Neuronal stem cell (in vitro differentiated cells): ENCODE data around the gene TEPSIN.

Source experiments
- DNase-seq: peaks from one replicate; pipeline ENCODE4 v3.0.0-alpha.2; 2013; ENCODE audit warnings: low spot score
- H2AFZ ChIP-seq: one replicate; pipeline ENCODE4 v1.6.1; 2013; ENCODE audit warnings: mild to moderate bottlenecking, low read length, inconsistent platforms
- H2AK5ac ChIP-seq: 2 replicates; pipeline ENCODE4 v1.6.1; 2013; ENCODE audit warnings: low read depth, mild to moderate bottlenecking, inconsistent platforms, low read length, moderate library complexity, mixed read lengths
- H2BK120ac ChIP-seq: 2 replicates; pipeline ENCODE4 v1.6.1; 2013; ENCODE audit warnings: low read depth, mild to moderate bottlenecking, inconsistent platforms, low read length, moderate library complexity, mixed read lengths
- H2BK12ac ChIP-seq: one replicate; pipeline ENCODE4 v1.6.1; 2013; ENCODE audit warnings: low read length, inconsistent platforms
- H2BK15ac ChIP-seq: 2 replicates; pipeline ENCODE4 v1.6.1; 2013; ENCODE audit warnings: mild to moderate bottlenecking, low read length, inconsistent platforms, mixed read lengths
- H2BK5ac ChIP-seq: one replicate; pipeline ENCODE4 v1.6.1; 2013; ENCODE audit warnings: inconsistent platforms, mild to moderate bottlenecking, low read length, moderate library complexity
- H3K14ac ChIP-seq: one replicate; pipeline ENCODE4 v1.6.1; 2013; ENCODE audit warnings: low read length, inconsistent platforms
- H3K18ac ChIP-seq: 2 replicates; pipeline ENCODE4 v1.6.1; 2013; ENCODE audit warnings: low read length, inconsistent platforms
- H3K23ac ChIP-seq: 2 replicates; pipeline ENCODE4 v1.6.1; 2013; ENCODE audit warnings: low read depth, mild to moderate bottlenecking, mixed read lengths, low read length, inconsistent platforms; ENCODE audit not compliant: poor library complexity
- H3K27ac ChIP-seq: replicated peaks from 3 replicates; pipeline ENCODE4 v1.5.1; 2013; ENCODE audit warnings: low read length, inconsistent platforms
- H3K27me3 ChIP-seq, 3 experiments: 2 replicates each; pipeline ENCODE4 v1.6.1; 2013; ENCODE audit warnings: low read length in 3 of 3, mild to moderate bottlenecking in 2 of 3, inconsistent platforms in 1 of 3, low read depth in 1 of 3, mixed read lengths in 1 of 3, moderate library complexity in 1 of 3; ENCODE audit not compliant: control insufficient read depth in 3 of 3, insufficient read depth in 3 of 3
- H3K36me3 ChIP-seq, 2 donors: replicated peaks in 1 of 2; 2 replicates each; pipeline ENCODE4 v1.6.1; 2013; ENCODE audit warnings: low read length in 2 of 2; ENCODE audit not compliant: control insufficient read depth in 2 of 2, insufficient read depth in 2 of 2
- H3K4ac ChIP-seq: 2 replicates; pipeline ENCODE4 v1.6.1; 2013; ENCODE audit warnings: inconsistent platforms, mild to moderate bottlenecking, low read length, moderate library complexity
- H3K4me1 ChIP-seq, 2 donors: 1 replicate in 1 of 2; 2 replicates in 1 of 2; pipeline ENCODE4 v1.6.1; 2013; ENCODE audit warnings: low read length in 2 of 2, low read depth in 1 of 2; ENCODE audit not compliant: control insufficient read depth in 2 of 2, insufficient read depth in 1 of 2
- H3K4me2 ChIP-seq: one replicate; pipeline ENCODE4 v1.6.1; 2013; ENCODE audit warnings: mild to moderate bottlenecking, low read length, inconsistent platforms; ENCODE audit not compliant: insufficient read depth, poor library complexity, severe bottlenecking
- H3K4me3 ChIP-seq, 2 donors: 2 replicates each; pipeline ENCODE4 v1.5.1; 2013; ENCODE audit warnings: low read length in 2 of 2, mild to moderate bottlenecking in 2 of 2, inconsistent platforms in 1 of 2, moderate library complexity in 1 of 2
- H3K79me1 ChIP-seq: one replicate; pipeline ENCODE4 v1.6.1; 2013; ENCODE audit warnings: low read depth, mild to moderate bottlenecking, inconsistent platforms, low read length, moderate library complexity
- H3K9ac ChIP-seq: one replicate; pipeline ENCODE4 v1.6.1; 2013; ENCODE audit warnings: mild to moderate bottlenecking, low read depth, low read length, inconsistent platforms; ENCODE audit not compliant: poor library complexity
- H3K9me3 ChIP-seq, 2 donors: replicated peaks in 1 of 2; 2 replicates each; pipeline versions ENCODE3 to v1.6.1; 2013; ENCODE audit warnings: low read length in 2 of 2, mild to moderate bottlenecking in 2 of 2, inconsistent platforms in 1 of 2, low read depth in 1 of 2, mixed read lengths in 1 of 2, moderate library complexity in 1 of 2; ENCODE audit not compliant: control insufficient read depth in 2 of 2, insufficient read depth in 1 of 2
- H4K8ac ChIP-seq: one replicate; pipeline ENCODE4 v1.6.1; 2013; ENCODE audit warnings: low read depth, mild to moderate bottlenecking, inconsistent platforms, low read length, moderate library complexity
- H4K91ac ChIP-seq: one replicate; pipeline ENCODE4 v1.6.1; 2013; ENCODE audit warnings: low read length, low read depth, mild to moderate bottlenecking, inconsistent platforms; ENCODE audit not compliant: poor library complexity
- WGBS, 2 donors: extraction: QIAGEN DNeasy Blood & Tissue Kit; methylation state at CpG; one replicate each; pipeline ENCODE4 v1.1.7; 2013; ENCODE audit warnings: missing lambda C conversion rate in 2 of 2, mixed read lengths in 1 of 2; ENCODE audit not compliant: insufficient read length in 2 of 2, insufficient replicate concordance in 1 of 2; ENCODE audit errors: extremely low coverage in 2 of 2; 5-methylcytosine and 5-hydroxymethylcytosine counted together

Gene TEPSIN

DNA sequence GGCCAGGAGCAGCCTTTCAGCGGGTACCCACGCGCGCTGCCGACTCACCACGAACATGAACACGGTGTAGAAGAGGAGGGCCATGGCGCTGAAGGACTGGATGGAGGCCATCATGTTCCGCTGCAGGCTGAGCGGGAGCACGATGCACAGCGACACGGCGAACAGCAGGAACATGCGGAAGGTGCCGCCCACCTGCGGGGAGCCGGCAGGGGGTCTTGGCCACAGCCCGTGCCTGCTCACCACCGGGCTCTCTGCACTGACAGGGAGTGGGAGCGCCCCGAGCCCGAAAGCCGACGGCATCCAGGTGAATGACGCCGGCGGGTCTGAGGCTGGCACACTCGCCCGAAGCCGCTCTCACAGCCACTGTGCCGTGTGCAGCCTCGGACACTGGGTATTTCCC, 43.3 kb upstream of the TEPSIN start:
- no peak overlapping the region for H3K14ac ChIP-seq
- no peak overlapping the region for H3K4me2 ChIP-seq
- peaks cover 6 to 11% of the 10 kb centered on the region in 2 donors for H3K4me1 ChIP-seq
- H3K18ac ChIP-seq, result peak overlapping the region; percentile 53
- no CpG with 5 or more reads among the region's 33 CpGs for WGBS, 2 donors
- no peak overlapping the region for H4K91ac ChIP-seq
- H3K23ac ChIP-seq, result peak overlapping the region; percentile 69
- H3K4me3 ChIP-seq, result no peak overlapping the region
- no peak overlapping the region for H2AFZ ChIP-seq
- no peak overlapping the region for H2BK5ac ChIP-seq
- H2BK120ac ChIP-seq, result no peak overlapping the region
- H2AK5ac ChIP-seq, result peak overlapping the region; percentile 16
- H3K9ac ChIP-seq, result peak overlapping the region; percentile 37
- H3K4ac ChIP-seq, result no peak overlapping the region
- no peak for DNase-seq
- peaks cover 13% of the 10 kb centered on the region for H3K79me1 ChIP-seq
- H3K36me3 ChIP-seq, result peaks cover 6 to 40% of the 10 kb centered on the region in 2 donors
- H2BK15ac ChIP-seq, result no peak overlapping the region
- H3K27ac ChIP-seq, result no peak overlapping the region
- H3K27me3 ChIP-seq, result no peaks in the 10 kb centered on the region
- H4K8ac ChIP-seq, result no peak overlapping the region
- peak overlapping the region; percentile 17 for H2BK12ac ChIP-seq
- peaks cover 0 to 2% of the 10 kb centered on the region in 2 donors for H3K9me3 ChIP-seq

DNA sequence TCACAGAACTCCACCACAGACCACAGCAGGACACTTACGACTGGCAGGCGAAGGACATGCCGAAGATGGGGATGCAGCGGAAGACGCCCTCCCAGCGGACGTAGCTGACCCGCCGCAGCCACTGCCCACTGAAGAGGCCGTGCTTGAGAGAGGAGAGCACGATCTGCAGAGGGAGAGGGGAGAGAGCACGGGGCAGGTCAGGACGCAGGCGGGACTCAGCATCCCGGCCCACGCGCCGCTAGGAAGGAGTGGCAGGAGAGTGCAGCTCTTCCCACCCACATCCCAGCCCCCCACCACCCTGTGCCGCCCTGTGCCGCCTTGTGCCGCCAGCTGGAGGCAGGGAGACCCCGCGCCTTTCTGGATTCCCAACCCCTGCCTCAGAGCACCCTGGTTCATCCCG, 41.7 kb upstream of the TEPSIN start:
- Histone ChIP-seq H2BK12ac (no peak overlapping the region), H2BK5ac (no peak overlapping the region), H3K4ac (no peak overlapping the region), H3K23ac (no peak overlapping the region), H2BK120ac (peak overlapping the region; percentile 67), H3K4me2 (no peak overlapping the region), H3K27ac (no peak overlapping the region), H3K4me1 (peaks cover 3 to 8% of the 10 kb centered on the region in 2 donors), H3K79me1 (peaks cover 13% of the 10 kb centered on the region), H3K14ac (no peak overlapping the region), H3K36me3 (peaks cover 9 to 50% of the 10 kb centered on the region in 2 donors), H3K9me3 (peaks cover 0 to 2% of the 10 kb centered on the region in 2 donors), H3K9ac (peak overlapping the region; percentile 39), H3K27me3 (no peaks in the 10 kb centered on the region), H4K91ac (no peak overlapping the region), H3K4me3 (no peak overlapping the region), H2AK5ac (peak overlapping the region; percentile 23), H4K8ac (no peak overlapping the region), H2BK15ac (peak overlapping the region; percentile 14), H2AFZ (no peak overlapping the region), H3K18ac (no peak overlapping the region)
- no peak for DNase-seq
- WGBS, 2 donors, result no CpG with 5 or more reads among the region's 24 CpGs

DNA sequence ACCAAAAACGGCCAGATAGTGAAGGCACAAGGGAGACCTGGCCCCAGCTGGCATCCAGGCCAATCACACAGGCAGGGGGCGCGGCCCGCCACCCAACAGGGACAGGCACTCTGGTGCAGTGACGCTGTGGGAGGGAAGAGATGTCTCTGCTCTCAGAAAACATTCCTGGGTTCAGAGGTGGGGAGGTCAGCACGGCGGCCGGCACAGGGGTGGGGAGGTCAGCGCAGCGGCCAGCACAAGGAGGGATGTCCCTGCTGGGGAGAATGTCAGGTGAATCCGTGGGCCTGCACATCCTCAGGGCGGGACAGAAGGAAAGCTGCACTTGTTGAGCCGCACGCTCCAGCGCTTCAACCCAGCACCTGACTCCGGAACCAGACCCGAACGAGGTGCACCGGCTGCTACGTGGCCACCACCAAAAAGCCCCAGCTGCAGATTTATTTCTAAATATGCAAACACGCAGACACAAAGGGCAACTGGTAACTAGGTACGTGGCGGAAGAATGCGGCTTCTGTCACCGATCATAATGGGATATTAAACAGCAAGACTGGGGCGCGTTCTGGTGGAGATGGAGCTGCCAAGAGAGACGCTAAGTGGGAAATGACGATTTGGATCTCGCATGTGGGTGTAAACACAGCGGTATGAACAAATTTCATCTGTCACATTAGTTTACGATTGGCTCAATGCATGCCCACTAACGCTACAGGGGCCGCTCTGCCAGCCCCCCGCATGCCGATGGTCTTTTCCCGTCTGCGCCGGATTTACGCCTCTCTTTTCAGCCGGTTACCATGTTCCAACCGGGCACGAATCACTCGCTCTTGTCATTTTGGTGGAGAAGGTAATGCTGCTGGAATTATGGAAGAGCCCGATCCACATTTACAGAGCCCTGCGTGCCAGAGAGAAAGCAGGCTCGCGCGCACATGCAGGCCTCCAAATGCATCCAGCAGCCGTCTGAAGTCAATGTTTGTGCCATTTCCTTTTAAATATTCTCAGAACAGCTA, 40.7 kb upstream of the TEPSIN start:
- no peak overlapping the region for H3K27ac ChIP-seq
- no peak overlapping the region for H3K4me2 ChIP-seq

DNA sequence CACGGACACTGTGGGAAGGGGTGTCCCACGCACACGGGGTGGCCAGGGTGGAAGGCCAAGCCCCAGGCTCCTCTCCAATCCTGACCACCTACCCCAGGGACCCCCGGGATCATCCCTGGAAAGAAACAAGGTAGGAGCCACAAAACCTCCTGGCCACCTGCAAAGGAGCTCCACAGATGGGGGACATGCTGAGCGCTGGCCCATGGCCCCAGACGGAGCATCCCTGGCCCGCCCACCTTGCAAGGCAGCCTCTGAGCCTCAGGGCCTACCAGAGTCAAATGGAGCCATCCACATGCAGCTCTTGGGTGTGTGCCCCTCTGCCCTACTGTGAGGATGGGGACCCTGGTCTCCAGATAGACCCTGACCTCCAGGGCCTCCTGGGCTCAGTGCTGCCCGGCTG, 40.0 kb upstream of the TEPSIN start:
- no peak overlapping the region for H2BK12ac ChIP-seq
- H3K4me2 ChIP-seq, result no peak overlapping the region
- no peak overlapping the region for H3K14ac ChIP-seq
- H2AFZ ChIP-seq, result no peak overlapping the region
- peaks cover 0 to 2% of the 10 kb centered on the region in 2 donors for H3K9me3 ChIP-seq
- no peak overlapping the region for H3K27ac ChIP-seq
- H3K4me1 ChIP-seq, result peaks cover 0 to 1% of the 10 kb centered on the region in 2 donors
- H3K18ac ChIP-seq, result no peak overlapping the region
- H2BK120ac ChIP-seq, result no peak overlapping the region
- H3K23ac ChIP-seq, result no peak overlapping the region
- H3K4me3 ChIP-seq, result no peak overlapping the region
- H3K36me3 ChIP-seq, result peaks cover 16 to 65% of the 10 kb centered on the region in 2 donors
- DNase-seq, result no peak
- H2BK5ac ChIP-seq, result no peak overlapping the region
- H2AK5ac ChIP-seq, result no peak overlapping the region
- no peak overlapping the region for H4K91ac ChIP-seq
- no peak overlapping the region for H3K4ac ChIP-seq
- no peak overlapping the region for H4K8ac ChIP-seq
- H2BK15ac ChIP-seq, result no peak overlapping the region
- H3K9ac ChIP-seq, result no peak overlapping the region
- H3K79me1 ChIP-seq, result peaks cover 13% of the 10 kb centered on the region
- H3K27me3 ChIP-seq, result no peaks in the 10 kb centered on the region
- no CpG with 5 or more reads among the region's 8 CpGs for WGBS, 2 donors

More for the DNA sequence above, 40.7 kb upstream of the TEPSIN start:
- Histone ChIP-seq H3K36me3 (peaks cover 11 to 57% of the 10 kb centered on the region in 2 donors), H2BK5ac (no peak overlapping the region), H3K23ac (no peak overlapping the region), H3K4me3 (no peak overlapping the region), H2AFZ (no peak overlapping the region), H3K18ac (no peak overlapping the region), H2AK5ac (no peak overlapping the region), H2BK120ac (no peak overlapping the region), H3K9ac (no peak overlapping the region), H4K8ac (no peak overlapping the region), H4K91ac (no peak overlapping the region), H2BK12ac (no peak overlapping the region), H3K4me1 (peaks cover 0 to 1% of the 10 kb centered on the region in 2 donors), H3K9me3 (peaks cover 0 to 2% of the 10 kb centered on the region in 2 donors), H2BK15ac (no peak overlapping the region), H3K27me3 (no peaks in the 10 kb centered on the region), H3K79me1 (peaks cover 13% of the 10 kb centered on the region), H3K4ac (no peak overlapping the region), H3K14ac (no peak overlapping the region)
- WGBS, 2 donors, result no CpG with 5 or more reads among the region's 50 CpGs
- no peak for DNase-seq
